GM12878 (cell line): ENCODE measurements around the gene SECISBP2. TPM values are rescaled to one million over a fixed set of nuclear protein-coding genes. Genes with fewer than 3 reads are reported as not detected.

ENCODE experiments used
- ASH2L ChIP-seq: fragments of 300-600, 200-600 bp; sonication (generic); IDR thresholded peaks from 2 replicates; pipeline ENCODE4 v1.6.1; 2017; ENCODE audit warnings: low read depth, mild to moderate bottlenecking, borderline replicate concordance
- BMI1 ChIP-seq: fragments of 450-650 bp; IDR thresholded peaks from 2 replicates; pipeline ENCODE4 v1.6.1; 2016; ENCODE audit warnings: mild to moderate bottlenecking, moderate library complexity, borderline replicate concordance
- CBFB ChIP-seq: IDR thresholded peaks from 2 replicates; pipeline ENCODE4 v1.6.1; 2016; ENCODE audit warnings: antibody characterized with exemption, low read depth
- CBX5 ChIP-seq: sonication (generic); IDR thresholded peaks from 2 replicates; pipeline ENCODE4 v1.6.1; 2016; ENCODE audit warnings: low read depth, moderate library complexity, mild to moderate bottlenecking, inconsistent platforms
- CEBPB ChIP-seq, 2 experiments: fragments of 150-350 bp in 1 of 2; IDR thresholded peaks; 2 replicates each; pipeline ENCODE4 v1.6.1; 2012 to 2014; ENCODE audit warnings: low read depth in 2 of 2, low read length in 2 of 2, borderline replicate concordance in 1 of 2, inconsistent platforms in 1 of 2
- CEBPZ ChIP-seq: fragments of 150-350 bp; IDR thresholded peaks from 2 replicates; pipeline ENCODE4 v1.6.1; 2016; ENCODE audit warnings: low read depth, low read length
- GATAD2B ChIP-seq: fragments of 450-650 bp; conservative IDR thresholded peaks from 2 replicates; pipeline ENCODE4 v1.6.1; 2017; ENCODE audit warnings: low read depth, mild to moderate bottlenecking, moderate library complexity
- JUND ChIP-seq: IDR thresholded peaks from 2 replicates; pipeline ENCODE4 v1.6.1; 2012; ENCODE audit warnings: low read depth, mild to moderate bottlenecking, low read length, improper control_type of control experiment, moderate library complexity
- KAT2A ChIP-seq: conservative IDR thresholded peaks from 2 replicates; pipeline ENCODE4 v1.6.1; 2011; ENCODE audit warnings: low read depth, low read length; ENCODE audit not compliant: control insufficient read depth
- MLLT1 ChIP-seq: fragments of 450-650 bp; IDR thresholded peaks from 2 replicates; pipeline ENCODE4 v1.6.1; 2016; ENCODE audit warnings: mild to moderate bottlenecking
- PRDM15 ChIP-seq: fragments of 450-650 bp; formaldehyde crosslinking; IDR thresholded peaks from 2 replicates; pipeline ENCODE4 v1.4.0; 2020; ENCODE audit warnings: mild to moderate bottlenecking, moderate library complexity
- RB1 ChIP-seq: fragments of 450-650 bp; formaldehyde crosslinking; IDR thresholded peaks from 2 replicates; pipeline ENCODE4 v1.6.1; 2017; ENCODE audit warnings: mild to moderate bottlenecking, borderline replicate concordance
- SIN3A ChIP-seq: IDR thresholded peaks from 2 replicates; pipeline ENCODE4 v1.6.1; 2012; ENCODE audit warnings: low read depth, low read length, improper control_type of control experiment
- SKIL ChIP-seq: fragments of 450-650 bp; IDR thresholded peaks from 2 replicates; pipeline ENCODE4 v1.6.1; 2017; ENCODE audit warnings: mild to moderate bottlenecking, low read depth, inconsistent platforms; ENCODE audit not compliant: poor library complexity, severe bottlenecking
- SMAD5 ChIP-seq: IDR thresholded peaks from 2 replicates; pipeline ENCODE4 v1.6.1; 2016; ENCODE audit warnings: antibody characterized with exemption, low read depth
- SMARCA5 ChIP-seq: fragments of 450-650 bp; IDR thresholded peaks from 2 replicates; pipeline ENCODE4 v1.6.1; 2017; ENCODE audit warnings: mild to moderate bottlenecking
- STAT1 ChIP-seq: fragments of 450-650 bp; conservative IDR thresholded peaks from 2 replicates; pipeline ENCODE4 v1.6.1; 2014; ENCODE audit warnings: antibody characterized with exemption, mild to moderate bottlenecking
- SUZ12 ChIP-seq: fragments of 200-600 bp; sonication (generic); IDR thresholded peaks from one replicate; pipeline ENCODE4 v1.6.1; 2018; ENCODE audit warnings: antibody characterized with exemption, mild to moderate bottlenecking; ENCODE audit not compliant: unreplicated experiment
- polyA plus RNA-seq, 11 experiments: library from polyadenylated mRNA; depleted of rRNA in 4 of 11; unstranded in 6 of 11; stranded (reverse) in 5 of 11; fragments of >200 nt; fragmentation: Nextera tagmentation in 4 of 11; fragmentation: Illumina TruSeq in 1 of 11; extraction: Ambion mirVana in 4 of 11; extraction: Trizol in 1 of 11; gene quantifications; 1 replicate in 1 of 11; 2 replicates in 10 of 11; pipeline versions ENCODE4 v1.2.1 to v1.2.3, GENCODE V29; 2011 to 2016; ENCODE audit warnings: inconsistent platforms in 2 of 11, missing spikeins in 2 of 11, low read depth in 1 of 11
- total RNA-seq, 4 experiments: library from RNA; depleted of rRNA in 3 of 4; stranded (reverse); fragments of >200 nt in 3 of 4; fragmentation: Illumina TruSeq in 1 of 4; extraction: Trizol in 1 of 4; gene quantifications; 2 replicates each; pipeline versions ENCODE4 v1.2.1 to v1.2.3, GENCODE V29; 2013 to 2021

Gene SECISBP2
- total and polyA plus RNA-seq, 10 of the 15 experiments (the other 5 are each of a cell fraction or from before 2014, with no cell fraction given): 4.6 to 50.5 (median 31.9) TPM

- TF ChIP-seq MLLT1: no peak
- TF ChIP-seq CBFB: peak; percentile 92
- TF ChIP-seq SUZ12: no peak
- no peak for TF ChIP-seq STAT1
- no peak for TF ChIP-seq JUND
- no peak for TF ChIP-seq SKIL
- TF ChIP-seq CBX5: no peak; the same call in 1 of the 2 replicates
- TF ChIP-seq CEBPB (IDR thresholded peaks at IDR 0.05; ENCODE audit: borderline replicate concordance in 1 of 2, low read depth in 2 of 2, low read length in 2 of 2): peak in 1 of 2 experiments; percentile 36; a peak in 1 of 4 replicates
- TF ChIP-seq GATAD2B: peak; percentile 97
- TF ChIP-seq ASH2L: no peak
- peak; percentile 97 for TF ChIP-seq SIN3A
- TF ChIP-seq SMARCA5: peak; percentile 77; the same call in 1 of the 2 replicates
- no peak for TF ChIP-seq KAT2A
- no peak for TF ChIP-seq CEBPZ
- TF ChIP-seq SMAD5: peak; percentile 97
- TF ChIP-seq BMI1: no peak
- 0 out of 2 replicates have a peak, but pooled peaks have one; percentile 47 for TF ChIP-seq RB1
- TF ChIP-seq PRDM15 (CRISPR knock-in tag): peak; percentile 56; the same call in 1 of the 2 replicates
Observed at GRCh38 chr9:89310475-89311345, 7.6 kb upstream of the SECISBP2 start, which contains the start of gene CKS2 (continued).
